Brain pericyte (primary cell): Measurements from ENCODE around the gene CD55.

Experiments used
- DNase-seq: peaks from one replicate; pipeline ENCODE4 v3.0.0-alpha.2; 2012; ENCODE audit warnings: low read depth, low spot score

CD55 gene

DNA sequence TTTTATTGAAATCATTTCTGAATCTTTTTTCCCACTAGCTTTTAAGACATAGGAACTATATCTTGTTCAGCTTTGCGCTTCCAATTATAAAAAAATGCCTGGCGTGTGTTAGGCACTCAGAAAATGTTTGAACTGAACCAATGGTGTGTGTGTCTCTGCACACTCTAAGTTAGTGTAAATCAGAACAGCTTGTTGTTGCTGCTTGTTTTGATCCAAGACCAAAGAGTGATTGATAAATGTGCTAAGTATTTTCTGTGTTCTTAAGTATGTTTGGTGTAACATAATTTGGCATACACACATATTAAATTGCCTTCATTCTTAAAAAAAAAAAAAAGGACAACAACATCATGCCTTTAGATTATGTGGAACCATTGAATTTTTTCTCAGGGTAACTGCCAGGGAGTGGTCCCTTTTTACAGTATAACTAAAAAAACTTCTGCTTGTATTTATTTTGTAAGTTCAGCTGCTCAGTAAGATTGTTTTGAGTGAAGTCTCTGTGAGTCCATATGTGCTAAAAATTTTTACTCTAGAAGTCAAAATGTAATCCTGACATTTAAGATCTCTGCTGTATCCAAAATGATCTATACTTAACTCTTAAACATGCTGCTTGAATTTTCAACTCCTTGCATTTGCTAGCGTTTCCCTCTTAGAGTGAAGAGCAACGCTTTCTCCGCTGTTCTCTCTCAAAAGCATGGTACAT is 8.7 kb downstream of the CD55 start:
- DNase-seq: no peak

DNA sequence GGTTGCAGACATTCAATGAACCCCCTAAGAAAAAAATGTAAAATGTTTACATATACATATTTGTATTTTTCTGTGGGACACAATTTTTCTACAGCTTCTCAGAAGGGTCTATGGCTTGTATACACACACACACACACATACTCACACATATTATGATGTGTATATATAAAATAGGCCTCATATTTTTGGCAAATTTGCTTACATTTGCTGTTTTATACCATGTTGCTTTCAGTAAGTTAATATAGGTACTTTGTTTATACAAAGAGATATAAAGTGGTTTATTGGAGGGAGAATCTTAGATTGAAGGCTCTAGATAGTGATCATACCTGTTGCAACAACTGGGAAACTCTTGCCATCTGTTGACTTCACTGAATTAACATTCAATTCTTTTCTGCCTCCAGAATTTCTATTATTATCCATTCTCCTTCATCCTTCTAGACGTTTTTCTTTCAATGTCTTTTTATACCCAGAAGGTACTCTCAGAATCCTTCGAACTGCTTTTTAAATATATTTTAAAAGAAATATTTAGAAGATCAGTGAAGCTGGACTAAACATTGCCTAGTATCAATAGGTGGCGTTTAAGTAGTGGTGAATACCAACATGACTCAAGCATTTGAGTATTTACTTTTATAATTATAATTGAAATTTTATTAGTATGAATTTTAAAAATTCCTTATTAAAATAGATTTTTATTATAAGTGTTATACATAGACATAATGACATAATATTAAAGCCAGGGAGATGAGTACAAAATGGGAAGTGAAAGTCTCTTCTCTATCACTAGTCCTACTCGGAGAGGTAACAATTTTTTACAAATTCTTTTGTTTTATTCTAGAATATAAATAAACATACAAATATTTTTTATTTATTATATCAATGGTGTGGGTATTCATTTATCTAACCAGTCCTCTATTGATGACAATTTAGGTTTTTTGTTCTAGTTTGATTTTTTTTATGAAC is 10.2 kb downstream of the CD55 start:
- DNase-seq: no peak

DNA sequence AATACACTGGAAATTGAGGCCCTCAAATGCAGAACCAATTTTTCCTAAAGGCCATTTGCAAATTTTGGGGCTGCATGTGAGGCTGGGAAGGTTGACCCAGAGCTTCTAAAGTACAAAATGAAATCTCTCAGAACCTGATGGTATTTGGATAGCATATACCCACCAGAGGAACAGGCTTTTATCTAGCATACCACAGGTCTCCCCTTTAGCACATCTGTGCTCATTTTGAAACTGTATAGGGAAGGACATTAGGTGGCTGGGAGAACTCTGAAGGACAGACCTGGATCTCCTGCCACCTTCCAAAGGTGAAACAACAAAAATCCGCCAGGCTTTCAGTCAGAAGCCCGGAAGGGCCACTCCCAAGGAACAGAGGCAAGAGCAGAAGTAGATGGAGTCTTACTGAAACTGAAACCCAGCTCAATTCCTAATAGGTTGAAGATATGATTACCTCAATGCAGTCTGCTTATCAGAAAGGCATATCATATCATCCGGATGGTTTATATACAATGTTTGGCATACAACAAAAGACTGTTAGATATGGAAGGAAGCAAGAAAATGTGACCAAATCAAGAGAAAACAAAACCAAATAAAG is 11.6 kb downstream of the CD55 start:
- DNase-seq: no peak

DNA sequence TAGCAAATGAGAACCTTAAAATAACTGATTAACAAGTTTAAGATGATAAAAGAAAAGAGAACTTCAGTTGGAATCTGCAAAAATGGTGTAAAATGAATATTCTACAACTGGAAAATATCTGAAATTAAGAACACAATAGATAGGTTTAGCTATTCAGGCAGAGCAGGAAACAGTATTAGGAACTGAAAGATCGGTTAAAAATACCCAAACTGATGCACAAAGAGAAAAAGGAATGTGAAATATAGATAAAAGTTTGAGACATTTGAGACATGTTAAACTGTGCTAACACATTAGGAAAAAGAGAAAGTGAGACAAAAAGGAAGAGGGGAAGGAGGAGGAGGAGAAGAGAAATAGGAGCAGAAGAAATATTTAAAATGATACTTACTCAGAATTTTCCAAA is 12.1 kb downstream of the CD55 start:
- DNase-seq: no peak

DNA sequence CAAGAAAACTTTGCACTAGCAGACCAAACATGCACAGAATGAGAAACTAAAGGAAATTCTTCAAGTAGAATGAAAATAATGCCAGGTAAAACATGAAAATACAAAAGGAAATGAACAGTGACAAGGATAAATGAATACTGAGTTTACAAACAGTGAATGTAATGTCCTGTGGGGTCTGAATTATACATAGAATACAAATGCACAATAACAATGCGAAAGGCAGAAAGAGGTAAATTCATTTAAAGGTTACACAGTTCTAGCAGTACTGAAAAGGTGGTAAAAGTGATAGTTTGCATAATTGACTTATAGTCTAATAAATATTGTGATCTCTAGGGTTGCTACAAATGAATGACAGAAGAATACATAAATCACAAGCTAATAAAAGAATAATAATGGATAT is 12.9 kb downstream of the CD55 start:
- no peak for DNase-seq

DNA sequence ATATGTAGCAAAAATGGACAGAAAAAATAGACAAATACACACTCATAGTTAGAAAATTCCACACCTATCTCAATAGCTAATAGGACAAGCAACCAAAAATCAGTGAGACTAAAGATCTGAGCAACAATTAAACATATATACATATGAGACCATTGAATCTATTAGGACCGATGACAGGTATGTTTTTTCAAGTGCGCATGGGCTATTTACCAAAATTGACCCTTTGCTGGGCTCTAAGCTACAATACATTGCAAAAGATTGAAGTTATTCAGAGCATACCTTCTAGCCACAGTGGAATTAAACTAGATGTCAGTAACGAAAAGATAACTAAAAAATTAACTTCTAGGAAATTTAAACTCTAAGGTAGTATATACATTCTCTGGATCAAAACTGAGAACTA is 13.7 kb downstream of the CD55 start:
- DNase-seq: no peak

DNA sequence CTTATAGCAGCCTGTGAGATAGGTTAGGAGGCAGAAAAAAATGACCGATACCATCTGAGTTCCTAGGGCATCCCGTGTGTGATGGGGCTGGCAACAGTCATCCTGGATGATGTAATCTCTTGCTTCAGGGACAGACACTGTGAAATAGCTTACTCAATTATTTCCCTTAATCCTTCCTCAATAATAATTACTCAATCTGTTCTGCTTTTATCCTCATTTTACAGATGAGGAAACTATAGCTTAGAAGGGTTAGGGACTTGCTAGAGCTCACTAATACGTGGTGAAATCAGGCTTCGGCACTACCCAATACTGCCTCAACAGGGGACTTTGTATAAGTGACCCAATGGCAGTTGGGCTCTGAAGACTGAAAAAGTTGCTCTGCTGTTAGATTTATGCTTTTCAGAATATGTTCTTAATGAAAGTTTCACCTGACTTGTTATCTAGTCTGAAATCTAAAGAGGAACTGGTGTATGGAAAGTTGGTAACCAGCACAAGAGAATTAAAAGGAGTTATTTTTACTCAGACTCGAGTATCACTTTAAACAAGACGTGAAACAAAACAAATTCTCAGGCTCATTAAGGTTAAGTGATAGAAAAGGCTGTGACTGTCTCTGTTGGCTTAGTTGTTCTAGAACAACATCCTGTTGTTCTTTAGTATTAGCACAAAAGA is 14.4 kb downstream of the CD55 start:
- DNase-seq: no peak

DNA sequence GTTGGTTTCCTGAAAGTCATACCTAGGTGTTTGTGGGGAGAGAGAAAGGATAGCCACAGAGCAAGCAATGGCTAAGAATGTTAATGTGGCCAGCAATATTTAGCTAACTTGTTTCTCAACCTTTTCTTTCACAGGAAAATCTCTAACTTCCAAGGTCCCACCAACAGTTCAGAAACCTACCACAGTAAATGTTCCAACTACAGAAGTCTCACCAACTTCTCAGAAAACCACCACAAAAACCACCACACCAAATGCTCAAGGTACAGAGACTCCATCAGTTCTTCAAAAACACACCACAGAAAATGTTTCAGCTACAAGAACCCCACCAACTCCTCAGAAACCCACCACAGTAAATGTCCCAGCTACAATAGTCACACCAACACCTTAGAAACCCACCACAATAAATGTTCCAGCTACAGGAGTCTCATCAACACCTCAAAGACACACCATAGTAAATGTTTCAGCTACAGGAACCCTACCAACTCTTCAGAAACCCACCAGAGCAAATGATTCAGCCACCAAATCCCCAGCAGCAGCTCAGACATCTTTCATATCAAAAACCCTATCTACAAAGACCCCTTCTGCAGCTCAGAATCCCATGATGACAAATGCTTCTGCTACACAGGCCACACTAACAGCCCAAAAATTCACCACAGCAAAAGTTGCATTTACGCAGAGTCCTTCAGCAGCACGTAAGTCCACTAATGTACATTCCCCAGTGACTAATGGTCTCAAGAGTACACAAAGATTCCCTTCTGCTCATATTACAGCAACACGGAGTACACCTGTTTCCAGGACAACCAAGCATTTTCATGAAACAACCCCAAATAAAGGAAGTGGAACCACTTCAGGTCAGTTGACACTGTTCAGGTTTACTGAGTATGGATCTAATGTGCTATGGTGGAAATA is 15.3 kb downstream of the CD55 start:
- no peak for DNase-seq

DNA sequence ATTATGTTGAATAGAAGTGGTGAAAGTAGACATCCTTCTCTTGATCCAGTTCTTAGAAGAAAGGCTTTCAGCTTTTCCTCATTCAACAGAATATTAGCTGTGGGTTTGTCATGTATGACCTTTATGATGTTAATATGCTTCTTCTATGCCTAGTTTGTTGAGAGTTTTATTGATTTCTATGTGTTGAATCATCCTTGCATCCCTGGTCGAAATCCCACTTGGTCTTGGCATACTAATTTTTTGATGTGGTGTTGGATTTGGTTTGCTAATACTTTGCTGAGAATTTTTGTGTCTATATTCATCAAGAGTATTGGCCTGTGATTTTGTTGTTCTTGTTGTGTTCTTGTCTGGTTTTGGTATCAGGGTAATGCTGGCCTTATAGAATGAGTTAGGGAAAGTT is 20.9 kb downstream of the CD55 start:
- no peak for DNase-seq

DNA sequence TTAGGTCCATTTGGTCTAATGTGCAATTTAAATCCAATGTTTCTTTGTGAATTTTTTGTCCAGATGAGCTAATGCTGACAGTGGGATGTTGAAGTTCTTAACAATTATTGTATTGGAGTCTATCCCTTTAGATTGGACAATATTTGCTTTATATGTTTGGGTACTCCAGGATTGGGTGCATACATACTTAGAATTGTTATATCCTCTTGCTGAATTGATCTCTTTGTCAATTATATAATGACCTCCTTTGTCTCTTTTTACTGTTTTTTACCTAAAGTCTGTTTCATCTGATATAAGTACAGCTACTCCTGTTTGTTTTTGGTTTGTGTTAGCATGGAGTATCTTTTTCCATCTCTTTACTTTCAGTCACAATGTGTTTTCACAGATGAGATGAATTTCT is 22.2 kb downstream of the CD55 start:
- no peak for DNase-seq

DNA sequence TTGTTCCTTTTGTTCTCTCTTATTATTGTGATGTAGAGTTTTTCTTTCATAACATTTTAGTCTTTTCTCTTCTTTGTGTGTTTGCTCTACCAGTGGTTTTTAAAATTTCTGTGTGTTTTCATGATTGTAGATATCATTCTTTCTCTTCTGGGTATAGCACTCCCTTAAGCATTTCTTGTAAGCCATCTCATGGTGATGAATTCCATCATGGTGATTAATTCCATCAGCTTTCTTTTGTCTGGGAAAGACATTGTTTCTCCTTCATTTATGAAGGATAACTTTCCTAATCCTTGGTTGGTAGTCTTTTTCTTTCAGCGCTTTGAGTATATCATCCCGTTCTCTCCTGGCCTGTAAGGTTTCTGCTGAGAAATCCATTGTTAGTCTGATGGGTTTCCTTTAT is 22.7 kb downstream of the CD55 start:
- DNase-seq: no peak

DNA sequence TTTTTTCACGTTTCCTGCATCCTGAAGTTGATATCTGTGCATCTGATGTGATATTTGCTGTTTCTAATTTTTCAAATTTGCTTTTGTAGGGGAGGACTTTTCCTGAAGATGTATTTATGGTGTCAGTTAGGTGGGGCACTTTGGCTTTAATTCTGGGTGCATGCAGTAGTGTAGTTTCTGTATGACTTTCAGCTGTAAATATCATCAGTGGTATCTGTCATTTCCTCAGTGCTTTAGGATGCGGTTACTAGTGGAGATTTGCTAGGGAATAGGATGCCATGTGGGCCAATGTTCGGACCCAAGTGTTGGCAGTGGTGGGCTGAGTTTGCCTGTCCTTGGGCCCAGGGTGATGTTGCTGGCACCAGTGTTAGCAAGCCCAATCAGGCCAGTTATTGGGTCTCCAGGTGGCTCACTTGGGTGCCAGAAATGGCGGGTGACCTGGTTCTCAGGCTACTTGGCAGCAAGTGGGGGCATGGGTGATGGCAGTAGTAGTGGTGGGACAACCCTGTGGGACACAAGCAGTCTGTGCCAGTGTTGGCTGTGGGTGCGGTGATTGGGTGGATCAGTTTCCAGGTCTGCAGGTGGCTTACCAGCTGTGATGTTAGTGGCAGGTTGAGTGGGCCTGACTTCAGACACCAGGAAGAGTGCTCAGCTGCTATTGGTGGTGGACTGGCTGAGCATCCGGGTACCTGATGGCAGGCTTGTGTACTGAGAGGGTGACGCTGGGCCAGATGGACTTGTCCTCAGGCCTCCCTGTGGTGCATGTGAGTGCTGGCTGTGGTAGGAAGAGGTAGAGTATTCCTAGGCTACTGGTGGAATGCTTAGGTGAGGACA is 24.4 kb downstream of the CD55 start:
- DNase-seq: no peak

DNA sequence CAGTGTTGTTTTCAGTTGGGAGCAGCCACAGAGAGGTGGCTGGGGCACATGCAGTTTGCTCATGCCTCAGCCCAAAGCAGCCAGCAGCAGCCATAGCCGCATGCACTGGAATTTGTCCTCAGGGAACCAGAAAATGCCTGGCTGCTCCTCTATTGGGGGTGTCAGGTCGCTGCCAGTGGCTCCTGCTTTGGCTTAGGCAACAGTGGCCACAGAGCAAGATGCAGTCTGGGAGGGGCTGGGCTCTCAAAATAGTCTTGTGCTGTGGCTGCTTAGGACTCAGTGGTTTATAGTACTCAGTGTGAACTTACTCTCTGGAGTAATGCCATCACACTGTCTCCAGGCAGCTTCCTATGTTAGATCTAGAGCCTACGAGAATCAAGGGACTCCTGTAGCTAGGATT is 25.0 kb downstream of the CD55 start:
- DNase-seq: no peak

DNA sequence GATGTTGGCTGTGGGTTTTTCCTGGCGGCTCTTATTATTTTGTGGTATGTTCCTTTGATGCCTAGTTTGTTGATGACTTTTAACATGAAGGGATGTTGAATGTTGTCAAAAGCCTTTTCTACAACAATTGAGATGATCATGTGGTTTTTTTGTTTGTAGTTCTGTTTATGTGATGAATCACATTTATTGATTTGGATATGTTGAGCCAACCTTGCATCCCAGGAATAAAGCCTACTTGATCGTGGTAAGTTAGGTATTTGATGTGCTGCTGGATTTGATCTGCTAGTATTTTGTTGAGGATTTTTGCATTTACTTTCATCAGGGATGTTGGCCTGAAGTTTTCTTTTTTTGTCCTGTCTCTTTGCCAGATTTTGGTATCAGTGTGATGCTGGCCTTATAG is 28.5 kb downstream of the CD55 start:
- DNase-seq: no peak

DNA sequence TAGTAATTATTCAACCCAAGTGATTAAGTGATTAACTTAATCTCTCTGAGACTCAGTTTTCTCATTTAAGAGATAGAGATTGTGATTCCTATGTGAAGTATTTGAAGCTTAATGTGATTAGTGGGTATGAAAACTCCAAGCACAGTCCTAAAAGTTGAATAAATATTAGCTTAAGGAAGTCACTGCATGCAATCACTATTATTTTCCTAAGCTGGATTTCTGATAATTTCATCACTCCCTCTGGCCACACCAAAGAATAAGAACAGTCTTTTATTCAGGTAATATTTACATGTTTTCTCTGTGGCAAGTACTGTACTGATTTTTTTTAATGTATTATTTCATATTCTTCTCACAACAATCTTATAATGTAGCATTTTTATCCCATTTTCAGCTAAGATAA is 31.1 kb downstream of the CD55 start:
- DNase-seq: no peak

DNA sequence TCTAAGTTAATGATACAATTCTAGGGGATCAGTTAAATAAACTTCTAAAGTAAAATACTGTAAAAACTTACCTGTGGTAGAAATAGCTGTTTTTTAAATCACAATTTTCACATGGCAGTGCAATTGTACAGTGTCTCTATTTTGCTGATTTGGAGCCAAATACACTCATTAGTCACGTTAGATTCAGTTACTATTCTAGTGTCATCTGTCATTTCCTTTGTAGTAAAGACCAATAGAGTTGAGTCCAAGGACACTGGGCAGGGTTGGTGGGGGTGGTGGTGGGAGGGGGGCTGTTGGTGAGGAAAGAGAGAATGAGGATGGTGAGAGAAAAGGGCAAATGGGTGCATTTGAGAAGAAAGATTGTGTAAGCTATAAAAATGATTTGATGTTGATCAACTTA is 33.6 kb downstream of the CD55 start:
- DNase-seq: no peak

DNA sequence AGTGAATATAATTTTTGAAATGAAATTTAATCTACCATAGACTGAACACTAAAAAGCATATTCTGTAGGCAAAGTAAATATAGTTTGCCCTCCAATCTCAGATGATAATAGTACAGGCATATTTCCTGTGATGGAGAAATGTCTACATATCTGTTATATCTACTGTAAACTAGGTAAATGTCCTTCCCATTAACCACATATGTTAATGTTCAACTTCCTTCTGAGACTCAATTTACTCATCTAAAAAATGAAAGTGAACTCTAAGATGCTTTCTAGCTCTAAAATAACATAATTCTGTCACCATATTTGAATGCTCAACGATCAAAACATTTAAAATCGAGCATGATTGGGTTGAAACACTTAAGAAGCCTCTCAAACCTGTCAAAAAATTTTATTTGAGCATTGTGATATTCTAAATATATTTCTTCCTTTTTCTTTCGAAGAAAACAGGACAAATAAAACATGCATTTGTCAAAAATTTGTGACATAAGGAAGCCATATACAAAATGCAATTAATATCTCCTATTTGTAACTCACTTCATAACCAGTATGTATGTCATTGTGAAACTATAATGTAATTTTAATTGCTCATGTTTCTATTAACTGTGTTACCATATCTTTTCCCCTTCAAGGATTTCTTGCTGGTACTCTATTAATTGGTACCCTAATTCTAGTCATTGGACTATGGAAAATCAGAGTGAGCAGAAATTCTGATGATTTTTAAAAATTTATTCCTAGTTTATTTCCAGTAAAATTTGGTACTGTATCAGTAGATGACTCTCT is 34.2 kb downstream of the CD55 start:
- DNase-seq: no peak

DNA sequence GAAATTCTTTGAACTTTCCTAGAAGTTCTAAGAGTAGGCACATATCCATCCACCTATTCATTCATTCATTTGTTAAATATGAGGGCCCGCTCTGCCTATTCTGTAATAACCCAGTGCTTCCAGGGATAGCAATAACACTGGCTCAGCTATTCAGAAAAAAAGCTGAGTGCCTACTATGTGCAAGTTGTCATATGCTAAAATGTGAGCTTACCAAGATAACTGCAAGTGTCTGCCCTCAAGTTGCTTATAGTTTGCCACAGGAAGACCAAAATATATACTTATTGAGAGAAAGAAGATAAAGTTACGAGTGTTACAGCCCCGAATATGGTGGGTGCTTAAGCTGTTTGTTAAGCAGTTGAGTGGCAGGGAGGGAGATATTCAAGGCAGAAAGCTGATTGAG is 39.6 kb downstream of the CD55 start:
- no peak for DNase-seq

DNA sequence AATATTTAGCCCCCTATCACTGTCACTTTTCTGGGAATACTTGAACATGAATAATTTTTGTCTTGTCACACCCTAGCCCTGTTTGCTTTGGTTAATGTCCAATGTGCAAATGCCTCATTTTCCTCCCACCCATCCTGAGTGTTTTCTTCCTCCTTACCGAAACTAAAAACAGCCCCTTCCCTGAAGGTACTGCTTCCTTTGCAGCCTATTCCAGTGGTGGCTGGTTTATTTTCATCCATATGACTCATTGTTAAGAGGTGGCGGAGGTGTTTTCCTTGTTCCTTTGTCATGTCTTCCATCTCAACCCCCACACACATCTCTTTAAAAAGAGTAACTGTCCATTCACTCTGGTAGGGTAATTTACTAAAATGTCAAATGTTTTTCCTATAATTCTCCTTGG is 40.4 kb downstream of the CD55 start:
- DNase-seq: no peak
